ENCODE measurements around the gene RPS8. TPM values are rescaled to one million over a fixed set of nuclear protein-coding genes. Genes with fewer than 3 reads are reported as not detected.
A peak's percentile ranks its signal among the peaks of the same experiment; 100 is the strongest.
"Not testable (repeated sequence)": the region's sequence is repeated elsewhere in the genome, so short reads cannot be mapped to it uniquely, and the experiment has no call there.

Gene RPS8
- total RNA-seq, 1 experiment from 2014 or later, result 2,296 TPM

- H2AFZ ChIP-seq (ENCODE audit: low read depth, low read length, poor library complexity, severe bottlenecking), result no peak overlapping the region
- H3K27ac ChIP-seq (ENCODE audit: low read depth, low read length), result no peak overlapping the region
- no peaks in the 10 kb centered on the region for H3K9me2 ChIP-seq (ENCODE audit: insufficient read depth)
- no peak overlapping the region for H3K9ac ChIP-seq (ENCODE audit: low read length)
- no peaks in the 10 kb centered on the region for H4K20me1 ChIP-seq (ENCODE audit: insufficient read depth)
- no peak overlapping the region for H3K4me3 ChIP-seq (replicated peaks in 1 of 2; ENCODE audit: low read depth in 1 of 2, low read length in 2 of 2)
- no peak for ATAC-seq
- ChIA-PET RAD21 (ENCODE audit: low non-redundant PET in 1 of 2, low total read pairs in 2 of 2, uncharacterized antibody in 2 of 2, unreplicated experiment in 2 of 2) (no interaction called here), CTCF (no interaction called here), POLR2A (interaction anchor here (2.4 kb wide), 1 partner anchor 14 kb away, joined by 15 read pairs; no protein-coding TSS in a partner anchor)
- H3K36me3 ChIP-seq (ENCODE audit: control insufficient read depth in 1 of 2, insufficient read depth in 2 of 2, low read length in 2 of 2), result peaks cover 0 to 2% of the 10 kb centered on the region in 2 experiments; a peak in 1 of 4 replicates
- H3K9me3 ChIP-seq (ENCODE audit: control insufficient read depth in 1 of 2, insufficient read depth in 1 of 2, low read depth in 1 of 2, low read length in 2 of 2), result no peaks in the 10 kb centered on the region
- no peak overlapping the region for H3K4me2 ChIP-seq (ENCODE audit: low read length)
- TF ChIP-seq RAD21 (IDR thresholded peaks at IDR 0.05; ENCODE audit: low read depth) (no peak), JUND (IDR thresholded peaks at IDR 0.05) (no peak), TCF7L2 (IDR thresholded peaks at IDR 0.05; ENCODE audit: borderline replicate concordance, extremely low read depth, insufficient read depth, insufficient read length) (no peak)
- intact Hi-C loops (cut with micrococcal nuclease), result no loop called here
- DNase-seq (ENCODE audit: low read depth, low spot score), result no peak
- no peaks in the 10 kb centered on the region for H3K27me3 ChIP-seq (ENCODE audit: insufficient read depth, low read length)
- BruUV-seq (replicated peaks), result no TSS peak
- peaks cover 20 to 41% of the 10 kb centered on the region in 2 experiments for H3K4me1 ChIP-seq (ENCODE audit: control insufficient read depth in 1 of 2, insufficient read depth in 2 of 2, low read length in 2 of 2)
- peaks cover 13% of the 10 kb centered on the region for H3K79me2 ChIP-seq (ENCODE audit: insufficient read depth, low read length)
These were observed 39.3 kb upstream of the RPS8 start for GRCh38 chr1:44735992-44736391.

- RAD21 ChIA-PET (ENCODE audit: low non-redundant PET in 1 of 2, low total read pairs in 2 of 2, uncharacterized antibody in 2 of 2, unreplicated experiment in 2 of 2); DNase-seq (ENCODE audit: low read depth, low spot score); CTCF ChIA-PET; H3K27me3 ChIP-seq (ENCODE audit: insufficient read depth, low read length); H3K9me2 ChIP-seq (ENCODE audit: insufficient read depth); H3K9me3 ChIP-seq (ENCODE audit: control insufficient read depth in 1 of 2, insufficient read depth in 1 of 2, low read depth in 1 of 2, low read length in 2 of 2); H4K20me1 ChIP-seq (ENCODE audit: insufficient read depth); H2AFZ ChIP-seq (ENCODE audit: low read depth, low read length, poor library complexity, severe bottlenecking); ATAC-seq: not testable (repeated sequence)
- H3K4me1 ChIP-seq (ENCODE audit: control insufficient read depth in 1 of 2, insufficient read depth in 2 of 2, low read length in 2 of 2), result peaks cover 5 to 23% of the 10 kb centered on the region in 2 experiments; a peak in 3 of 4 replicates
- intact Hi-C loops (cut with micrococcal nuclease), result loop anchor here (1.0 kb wide), 1 partner anchor 8 kb away; the partner anchor contains the start of gene RNU5D-1
- peaks cover 38% of the 10 kb centered on the region for H3K79me2 ChIP-seq (ENCODE audit: insufficient read depth, low read length)
- POLR2A ChIA-PET, result interaction anchor here (1.0 to 1.1 kb wide), 2 partner anchors 12 to 17 kb away, joined by 3 to 6 read pairs; no protein-coding TSS in a partner anchor
- peak overlapping the region; percentile 75 to 95 for H3K4me3 ChIP-seq (replicated peaks in 1 of 2; ENCODE audit: low read depth in 1 of 2, low read length in 2 of 2)
- peak overlapping the region; percentile 85 for H3K4me2 ChIP-seq (ENCODE audit: low read length)
- H3K27ac ChIP-seq (ENCODE audit: low read depth, low read length), result peak overlapping the region; percentile 65
- peaks cover 4 to 25% of the 10 kb centered on the region in 2 experiments; a peak in 2 of 4 replicates for H3K36me3 ChIP-seq (ENCODE audit: control insufficient read depth in 1 of 2, insufficient read depth in 2 of 2, low read length in 2 of 2)
- BruUV-seq (replicated peaks), result TSS peak; percentile 99
- H3K9ac ChIP-seq (ENCODE audit: low read length), result peak overlapping the region; percentile 97
These were observed 36.4 kb upstream of the RPS8 start for GRCh38 chr1:44738953-44739306.

All from HCT116 (cell line).